Putamen (tissue), 1 donor: ENCODE measurements around the gene GDF15.
A peak's percentile ranks its signal among the peaks of the same experiment; 100 is the strongest.

Experiments used
- DNase-seq: peaks from one replicate; pipeline ENCODE4 v3.0.0-alpha.2; 2016; ENCODE audit warnings: low spot score

Gene GDF15

GRCh38 chr19:18419195-18419698, 33.3 kb downstream of the GDF15 start, which contains the start of gene SSBP4:
Gene SSBP4, plus strand, starts transcription at chr19:18419398. Its CDS starts 251 bp downstream, at chr19:18419649.
- peak; percentile 70 for DNase-seq

- DNase-seq = no peak
Measured at GRCh38 chr19:18419699-18420460, 33.9 kb downstream of the GDF15 start.

GRCh38 chr19:18420930-18421329, 35.0 kb downstream of the GDF15 start:
- no peak for DNase-seq

- DNase-seq = no peak
Measured at GRCh38 chr19:18421371-18421959, 35.5 kb downstream of the GDF15 start.

- no peak for DNase-seq
Measured at GRCh38 chr19:18422530-18423191, 36.7 kb downstream of the GDF15 start.

- no peak for DNase-seq
Measured at GRCh38 chr19:18423258-18424020, 37.5 kb downstream of the GDF15 start.

GRCh38 chr19:18424122-18424889, 38.3 kb downstream of the GDF15 start:
- no peak for DNase-seq

- no peak for DNase-seq
Measured at GRCh38 chr19:18424890-18425514, 39.0 kb downstream of the GDF15 start.

GRCh38 chr19:18425515-18426415, 39.8 kb downstream of the GDF15 start:
- DNase-seq = no peak

GRCh38 chr19:18426416-18426767, 40.4 kb downstream of the GDF15 start:
- no peak for DNase-seq

GRCh38 chr19:18427080-18427742, 41.3 kb downstream of the GDF15 start:
- DNase-seq = no peak

- no peak for DNase-seq
Measured at GRCh38 chr19:18427743-18428113, 41.8 kb downstream of the GDF15 start.

- DNase-seq = no peak
Measured at GRCh38 chr19:18428173-18428786, 42.3 kb downstream of the GDF15 start.

- no peak for DNase-seq
Measured at GRCh38 chr19:18428787-18429674, 43.1 kb downstream of the GDF15 start.

- no peak for DNase-seq
Measured at GRCh38 chr19:18429717-18430416, 43.9 kb downstream of the GDF15 start.

- no peak for DNase-seq
Measured at GRCh38 chr19:18430417-18431144, 44.6 kb downstream of the GDF15 start.
